Cardiac muscle cell (in vitro differentiated cells and primary cell): Measurements from ENCODE around the gene CFAP221. TPM values are rescaled to one million over a fixed set of nuclear protein-coding genes. Genes with fewer than 3 reads are reported as not detected.

Experiments
- DNase-seq, 2 donors: peaks; one replicate each; pipeline versions ENCODE4 v3.0.0 to v3.0.0-alpha.2; 2010 to 2017; ENCODE audit warnings: low read depth in 1 of 2, low spot score in 1 of 2
- H3K27ac ChIP-seq: fragments of 200-600 bp; sonication (generic); 2 replicates; pipeline ENCODE4 v1.5.1; 2016
- H3K27me3 ChIP-seq: fragments of 200-600 bp; sonication (generic); 2 replicates; pipeline ENCODE4 v1.6.0; 2016; ENCODE audit warnings: control low read depth
- H3K36me3 ChIP-seq: fragments of 200-600 bp; sonication (generic); 2 replicates; pipeline ENCODE4 v1.5.1; 2016; ENCODE audit warnings: control low read depth
- H3K4me1 ChIP-seq: fragments of 200-600 bp; sonication (generic); 2 replicates; pipeline ENCODE4 v1.8.1; 2017; ENCODE audit warnings: low read depth, mild to moderate bottlenecking, mixed run types
- H3K4me3 ChIP-seq: fragments of 200-600 bp; sonication (generic); 2 replicates; pipeline ENCODE4 v1.5.1; 2016; ENCODE audit warnings: mild to moderate bottlenecking
- H3K9me3 ChIP-seq: fragments of 200-600 bp; sonication (generic); 2 replicates; pipeline ENCODE4 v1.5.1; 2017; ENCODE audit warnings: low read depth, mild to moderate bottlenecking, control low read depth
- polyA plus RNA-seq: library from polyadenylated mRNA; unstranded; fragments of >200 nt; fragmentation: Nextera tagmentation; extraction: Ambion mirVana; gene quantifications from 2 replicates; pipeline ENCODE4 v1.2.1, GENCODE V29; 2016
- total RNA-seq: library from RNA; depleted of rRNA; stranded (reverse); fragments of >200 nt; gene quantifications from 2 replicates; pipeline ENCODE4 v1.2.3, GENCODE V29; 2016
- TF ChIP-seq, protein P1 (sequence below): IDR thresholded peaks from 2 replicates; pipeline ENCODE4 v1.5.1; 2012; ENCODE audit warnings: low read depth, mild to moderate bottlenecking, low read length

The CFAP221 gene
- total and polyA plus RNA-seq, 2 experiments from 2014 or later = 12.9 to 13.6 TPM

GRCh38 chr2:119691189-119691588 lies 146.9 kb downstream of the CFAP221 start:
- Histone ChIP-seq H3K4me3 (no peak overlapping the region), H3K9me3 (no peaks in the 10 kb centered on the region), H3K27me3 (no peaks in the 10 kb centered on the region), H3K27ac (no peak overlapping the region), H3K36me3 (peaks cover 3% of the 10 kb centered on the region), H3K4me1 (no peaks in the 10 kb centered on the region)
- TF ChIP-seq, protein P1, sequence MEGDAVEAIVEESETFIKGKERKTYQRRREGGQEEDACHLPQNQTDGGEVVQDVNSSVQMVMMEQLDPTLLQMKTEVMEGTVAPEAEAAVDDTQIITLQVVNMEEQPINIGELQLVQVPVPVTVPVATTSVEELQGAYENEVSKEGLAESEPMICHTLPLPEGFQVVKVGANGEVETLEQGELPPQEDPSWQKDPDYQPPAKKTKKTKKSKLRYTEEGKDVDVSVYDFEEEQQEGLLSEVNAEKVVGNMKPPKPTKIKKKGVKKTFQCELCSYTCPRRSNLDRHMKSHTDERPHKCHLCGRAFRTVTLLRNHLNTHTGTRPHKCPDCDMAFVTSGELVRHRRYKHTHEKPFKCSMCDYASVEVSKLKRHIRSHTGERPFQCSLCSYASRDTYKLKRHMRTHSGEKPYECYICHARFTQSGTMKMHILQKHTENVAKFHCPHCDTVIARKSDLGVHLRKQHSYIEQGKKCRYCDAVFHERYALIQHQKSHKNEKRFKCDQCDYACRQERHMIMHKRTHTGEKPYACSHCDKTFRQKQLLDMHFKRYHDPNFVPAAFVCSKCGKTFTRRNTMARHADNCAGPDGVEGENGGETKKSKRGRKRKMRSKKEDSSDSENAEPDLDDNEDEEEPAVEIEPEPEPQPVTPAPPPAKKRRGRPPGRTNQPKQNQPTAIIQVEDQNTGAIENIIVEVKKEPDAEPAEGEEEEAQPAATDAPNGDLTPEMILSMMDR = no peak
- DNase-seq = no peak

GRCh38 chr2:119691651-119692245 lies 147.5 kb downstream of the CFAP221 start:
- H3K36me3 ChIP-seq = peaks cover 3% of the 10 kb centered on the region
- H3K27ac ChIP-seq = no peak overlapping the region
- DNase-seq = no peak
- H3K27me3 ChIP-seq = no peaks in the 10 kb centered on the region
- TF ChIP-seq, protein P1 = no peak
- no peaks in the 10 kb centered on the region for H3K9me3 ChIP-seq
- no peaks in the 10 kb centered on the region for H3K4me1 ChIP-seq
- no peak overlapping the region for H3K4me3 ChIP-seq

DNA sequence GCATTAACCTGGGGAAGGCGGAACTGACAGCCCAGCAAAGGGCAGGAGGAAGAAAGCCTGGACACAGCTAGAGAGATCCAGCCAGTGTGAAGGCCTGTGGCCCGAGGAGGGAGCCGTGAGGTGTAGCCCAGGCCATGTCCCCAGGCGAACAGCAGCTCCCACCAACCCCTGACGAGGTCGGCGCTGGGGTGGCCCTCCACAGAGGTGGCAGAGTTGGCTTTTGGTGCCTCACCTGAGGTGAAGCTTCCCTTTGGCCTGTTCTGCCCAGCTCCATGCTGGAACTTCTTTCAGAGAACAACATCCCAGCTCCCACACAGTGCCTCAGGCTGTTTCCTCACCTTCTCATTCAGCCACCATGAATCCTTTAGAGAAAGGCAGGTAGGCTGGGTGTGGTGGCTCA lies 148.1 kb downstream of the CFAP221 start:
- no peak overlapping the region for H3K4me3 ChIP-seq
- no peaks in the 10 kb centered on the region for H3K9me3 ChIP-seq
- no peaks in the 10 kb centered on the region for H3K27me3 ChIP-seq
- no peak for DNase-seq
- H3K4me1 ChIP-seq = no peaks in the 10 kb centered on the region
- no peak overlapping the region for H3K27ac ChIP-seq
- H3K36me3 ChIP-seq = no peaks in the 10 kb centered on the region
- TF ChIP-seq, protein P1 = no peak

DNA sequence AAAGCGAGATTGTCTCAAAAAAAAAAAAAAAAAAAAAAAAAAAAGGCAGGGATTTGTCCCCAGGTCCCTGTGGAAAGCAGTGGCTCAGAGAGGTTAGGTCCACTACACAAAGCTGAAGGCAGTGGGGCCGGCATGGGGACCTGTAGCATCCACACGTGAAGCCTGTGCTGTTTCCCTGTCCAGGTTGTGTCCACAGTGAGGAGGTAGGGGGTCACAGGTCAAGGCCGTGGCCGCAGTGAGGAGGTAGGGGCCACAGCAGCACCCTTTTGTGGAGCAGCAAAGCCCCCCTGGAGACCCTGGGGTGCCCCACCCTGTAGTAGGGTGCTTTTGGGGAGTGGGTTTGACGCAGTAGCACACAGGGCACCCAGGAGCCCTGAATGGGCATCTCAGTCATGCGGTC lies 148.7 kb downstream of the CFAP221 start:
- no peak for DNase-seq
- no peaks in the 10 kb centered on the region for H3K27me3 ChIP-seq
- no peaks in the 10 kb centered on the region for H3K36me3 ChIP-seq
- H3K27ac ChIP-seq = no peak overlapping the region
- no peaks in the 10 kb centered on the region for H3K9me3 ChIP-seq
- no peak overlapping the region for H3K4me3 ChIP-seq
- TF ChIP-seq, protein P1 = no peak
- no peaks in the 10 kb centered on the region for H3K4me1 ChIP-seq

DNA sequence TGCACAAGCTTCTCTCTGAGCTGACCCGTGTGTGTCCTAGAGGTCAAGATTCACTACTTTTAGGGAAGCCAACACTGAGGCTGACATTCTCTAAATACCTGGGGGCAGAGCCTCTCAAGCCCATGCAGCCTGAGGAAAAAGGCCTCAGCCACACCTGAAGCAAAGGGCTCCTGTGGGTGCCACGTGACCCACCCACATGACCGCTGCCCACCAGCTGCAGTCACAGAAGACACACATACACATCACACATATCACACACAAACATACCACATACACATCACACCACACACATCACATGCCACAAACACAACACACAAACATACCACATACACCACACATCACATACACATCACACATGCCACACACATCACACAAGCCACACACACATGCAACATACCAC lies 149.3 kb downstream of the CFAP221 start:
- H3K4me1 ChIP-seq = no peaks in the 10 kb centered on the region
- H3K9me3 ChIP-seq = no peaks in the 10 kb centered on the region
- no peak for DNase-seq
- H3K27ac ChIP-seq = no peak overlapping the region
- no peaks in the 10 kb centered on the region for H3K27me3 ChIP-seq
- H3K36me3 ChIP-seq = no peaks in the 10 kb centered on the region
- H3K4me3 ChIP-seq = no peak overlapping the region
- TF ChIP-seq, protein P1 = no peak

GRCh38 chr2:119693967-119694366 lies 149.7 kb downstream of the CFAP221 start:
- TF ChIP-seq, protein P1 = no peak
- H3K4me3 ChIP-seq = no peak overlapping the region
- no peak overlapping the region for H3K27ac ChIP-seq
- no peak for DNase-seq
- H3K4me1 ChIP-seq = no peaks in the 10 kb centered on the region
- H3K9me3 ChIP-seq = no peaks in the 10 kb centered on the region
- H3K36me3 ChIP-seq = no peaks in the 10 kb centered on the region
- no peaks in the 10 kb centered on the region for H3K27me3 ChIP-seq
